PFSK-1 (cell line): ENCODE results near the gene LRRC15.

Experiments
- POLR2AphosphoS5 ChIP-seq: IDR thresholded peaks from 2 replicates; pipeline ENCODE4 v1.6.1; 2012; ENCODE audit warnings: low read depth, mild to moderate bottlenecking, control low read depth, low read length, moderate library complexity
- TAF1 ChIP-seq: IDR thresholded peaks from 2 replicates; pipeline ENCODE4 v1.6.1; 2012; ENCODE audit warnings: low read length, control low read depth, borderline replicate concordance; ENCODE audit not compliant: insufficient read depth

DNA sequence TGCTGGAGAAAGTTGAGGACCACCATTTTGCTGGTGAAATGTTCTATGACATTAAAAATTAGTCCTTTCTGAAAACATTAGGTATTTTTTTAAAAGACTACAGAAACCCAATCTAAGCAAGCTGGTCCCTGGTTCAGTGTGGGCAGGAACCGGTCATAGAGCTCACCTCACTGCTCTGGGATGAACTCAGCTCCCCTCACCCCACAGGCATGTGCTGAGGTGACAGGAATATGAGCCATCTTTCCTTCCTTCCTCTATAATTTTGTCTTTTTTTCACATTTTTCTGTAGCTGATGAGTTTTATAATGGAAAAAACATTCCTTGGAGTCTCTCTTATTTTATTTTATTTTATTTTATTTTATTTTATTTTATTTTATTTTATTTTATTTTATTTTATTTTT, 8.2 kb upstream of the LRRC15 start:
- no peak for TF ChIP-seq TAF1
- TF ChIP-seq POLR2AphosphoS5, result no peak
